Psoas muscle (tissue), 8 donors: ENCODE measurements around the gene RTEL1. TPM values are rescaled to one million over a fixed set of nuclear protein-coding genes. Genes with fewer than 3 reads are reported as not detected.

Source experiments
- ATAC-seq, 4 donors: fragments of 200-7000 bp; cut with Tn5 transposase; one replicate each; pipeline ENCODE4 v1.9.1; 2020; ENCODE audit warnings: moderate library complexity in 3 of 4, mild to moderate bottlenecking in 2 of 4
- DNase-seq, 2 donors: peaks; one replicate each; pipeline ENCODE4 v3.0.0-alpha.2; 2020
- H3K27ac ChIP-seq: fragments of 200-600 bp; one replicate; pipeline ENCODE4 v1.8.0; 2022
- H3K27me3 ChIP-seq, 3 donors: fragments of 200-600 bp in 1 of 3; one replicate each; pipeline versions ENCODE4 v1.6.1 to v1.8.0; 2013 to 2022; ENCODE audit warnings: low read length in 2 of 3, mild to moderate bottlenecking in 2 of 3, moderate library complexity in 1 of 3; ENCODE audit not compliant: insufficient read depth in 3 of 3
- H3K36me3 ChIP-seq, 2 donors: fragments of 200-600 bp in 1 of 2; one replicate each; pipeline versions ENCODE4 v1.6.1 to v1.8.0; 2013 to 2022; ENCODE audit warnings: low read depth in 1 of 2, mild to moderate bottlenecking in 1 of 2, moderate library complexity in 1 of 2; ENCODE audit not compliant: insufficient read depth in 1 of 2
- H3K4me1 ChIP-seq: fragments of 200-600 bp; one replicate; pipeline ENCODE4 v1.8.0; 2022
- H3K4me3 ChIP-seq: fragments of 200-600 bp; one replicate; pipeline ENCODE4 v1.8.0; 2022; ENCODE audit warnings: mild to moderate bottlenecking
- H3K9me3 ChIP-seq: fragments of 200-600 bp; one replicate; pipeline ENCODE4 v1.8.0; 2022
- CTCF ChIP-seq: fragments of 200-600 bp; IDR thresholded peaks from one replicate; pipeline ENCODE4 v1.8.0; 2022; ENCODE audit warnings: antibody characterized with exemption
- WGBS, 3 donors: extraction: QIAGEN DNeasy Blood & Tissue Kit; methylation state at CpG; one replicate each; pipeline versions ENCODE4 v1.1.6 to v1.1.7; 2013; 5-methylcytosine and 5-hydroxymethylcytosine counted together
- intact Hi-C, 2 donors: fragments of 100-400 bp; cut with DNase I; formaldehyde crosslinking; loops; one replicate each; pipeline versions ENCODE4 v1.11.0 to v1.14.2; 2022
- polyA plus RNA-seq, 3 donors: library from polyadenylated mRNA; stranded (reverse); fragments of 200-250 nt; gene quantifications; one replicate each; pipeline ENCODE4 v1.2.3, GENCODE V29; 2013
- total RNA-seq, 4 donors: library from RNA; stranded (reverse); fragmentation: NEBNext Ultra II Directional in 2 of 4; extraction: Animal tissue kit (Norgen Biotek cat#: 25700) in 2 of 4; gene quantifications; one replicate each; pipeline versions ENCODE4 v1.2.1 to v1.2.4, GENCODE V29; 2021 to 2023
- donor health status: healthy with polysubstance abuse.
- donor health status: DM: no; HTN: no; CAD: no; lungs with moderate emphysema.
- donor health status: Bipolar disorder and iron deficiency.
- donor health status: healthy.
- donor health status: DM: yes; HTN: yes; CAD: no.
- donor health status: DM: no; HTN: no; CAD: no.
- donor health status: DM: no; HTN: no; CAD: no.
- donor health status: DM: yes; HTN: yes; CAD: no.

Gene RTEL1
- total and polyA plus RNA-seq, 7 donors: 5.2 to 17.5 (median 9.2) TPM

- no peaks in the 10 kb centered on the region for H3K27me3 ChIP-seq
- H3K36me3 ChIP-seq: peaks cover 0 to 43% of the 10 kb centered on the region in 2 donors
- ATAC-seq (no peak), DNase-seq (peak in 1 of 2 donors; percentile 64)
- H3K4me1 ChIP-seq: peaks cover 15% of the 10 kb centered on the region
- TF ChIP-seq CTCF: no peak
- H3K4me3 ChIP-seq: peak overlapping the region; percentile 79
- WGBS, 3 donors: 29 to 59% (median 58%) methylated on average over 29 to 43 of the region's 43 CpGs
- H3K9me3 ChIP-seq: no peaks in the 10 kb centered on the region
- intact Hi-C loops: loop anchor here (2.0 to 5.0 kb wide), 2 partner anchors 29 to 36 kb away; partner anchors contain the start of gene ZGPAT (in 1 of the 2)
- H3K27ac ChIP-seq: peak overlapping the region; percentile 95
Observed at GRCh38 chr20:63737945-63738686, 80.0 kb downstream of the RTEL1 start.

GRCh38 chr20:63738687-63739129, 80.6 kb downstream of the RTEL1 start:
- peaks cover 15% of the 10 kb centered on the region for H3K4me1 ChIP-seq
- 12 to 17% (median 16%) methylated on average over 26 of the region's 26 CpGs for WGBS, 3 donors
- ATAC-seq: peak; percentile 30 to 71 (median 58)

GRCh38 chr20:63739130-63740069, 81.3 kb downstream of the RTEL1 start, which contains the start of gene SLC2A4RG:
TSS of gene SLC2A4RG (plus strand) at chr20:63739776. CDS start at chr20:63739913, 137 bp downstream.
- intact Hi-C loops: loop anchor here (2.0 to 5.0 kb wide), 2 partner anchors 31 to 37 kb away; partner anchors contain the start of gene ZGPAT (in 1 of the 2)
- no peaks in the 10 kb centered on the region for H3K27me3 ChIP-seq
- peak within 1 kb of the TSS; percentile 95 for H3K27ac ChIP-seq
- DNase-seq (peak; percentile 86 to 91), ATAC-seq (peak; percentile 68 to 77 (median 70))
- no peak for TF ChIP-seq CTCF
- H3K9me3 ChIP-seq: no peaks in the 10 kb centered on the region
- peak within 1 kb of the TSS; percentile 79 for H3K4me3 ChIP-seq
- peaks cover 15% of the 10 kb centered on the region for H3K4me1 ChIP-seq
- 0 to 1% (median 1%) methylated on average over 25 to 132 of the region's 136 CpGs for WGBS, 3 donors
- H3K36me3 ChIP-seq: peaks cover 0 to 41% of the 10 kb centered on the region in 2 donors

More at GRCh38 chr20:63738687-63739129, 80.6 kb downstream of the RTEL1 start:
- intact Hi-C loops: loop anchor here (2.0 to 5.0 kb wide), 2 partner anchors 30 to 36 kb away; partner anchors contain the start of gene ZGPAT (in 1 of the 2)
- H3K4me3 ChIP-seq: peak overlapping the region; percentile 79
- H3K36me3 ChIP-seq: peaks cover 0 to 46% of the 10 kb centered on the region in 2 donors
- no peak for TF ChIP-seq CTCF
- H3K27me3 ChIP-seq: no peaks in the 10 kb centered on the region
- H3K27ac ChIP-seq: peak overlapping the region; percentile 95
- peak; percentile 77 to 86 for DNase-seq
- H3K9me3 ChIP-seq: no peaks in the 10 kb centered on the region

- WGBS, 3 donors: 0 to 1% (median 1%) methylated on average over 21 to 80 of the region's 80 CpGs
- Histone ChIP-seq H3K27ac (peak overlapping the region; percentile 84), H3K27me3 (no peaks in the 10 kb centered on the region), H3K36me3 (peaks cover 0 to 34% of the 10 kb centered on the region in 2 donors), H3K4me3 (peak overlapping the region; percentile 71), H3K4me1 (peaks cover 15% of the 10 kb centered on the region), H3K9me3 (no peaks in the 10 kb centered on the region)
- peak in 1 of 2 donors; percentile 80 for DNase-seq
- no peak for TF ChIP-seq CTCF
- ATAC-seq: peak in 3 of 4 donors; percentile 0 to 1 (median 0)
- intact Hi-C loops: no loop called here
Observed at GRCh38 chr20:63740070-63740626, 82.0 kb downstream of the RTEL1 start.
